Measurements from ENCODE around the gene G3BP2. TPM values are rescaled to one million over a fixed set of nuclear protein-coding genes. Genes with fewer than 3 reads are reported as not detected.
A peak's percentile ranks its signal among the peaks of the same experiment; 100 is the strongest.
"Not testable (repeated sequence)": the region's sequence is repeated elsewhere in the genome, so short reads cannot be mapped to it uniquely, and the experiment has no call there.

G3BP2 gene
- total RNA-seq, 1 donor = 177 TPM

DNA sequence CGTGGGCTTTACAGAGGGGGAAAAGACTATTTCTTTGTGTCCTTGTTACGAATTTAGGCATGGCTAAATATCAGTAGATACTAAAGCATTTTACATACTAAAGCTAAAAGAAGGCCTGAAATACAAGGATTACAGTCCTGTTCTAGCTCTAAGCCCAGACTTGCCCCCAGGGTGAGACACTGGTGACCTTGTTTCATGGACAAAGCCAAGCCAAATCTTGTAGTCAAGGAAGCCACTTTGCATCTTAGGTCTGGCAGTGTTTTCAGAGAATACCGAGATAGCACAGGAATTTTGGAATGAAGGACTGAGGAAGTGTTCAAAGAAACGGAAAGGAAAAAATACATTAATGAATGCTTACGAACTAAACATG is 733 bp upstream of the G3BP2 start:
- DNase-seq (ENCODE audit: low read depth) = peak; percentile 70
- TF ChIP-seq, protein P1, sequence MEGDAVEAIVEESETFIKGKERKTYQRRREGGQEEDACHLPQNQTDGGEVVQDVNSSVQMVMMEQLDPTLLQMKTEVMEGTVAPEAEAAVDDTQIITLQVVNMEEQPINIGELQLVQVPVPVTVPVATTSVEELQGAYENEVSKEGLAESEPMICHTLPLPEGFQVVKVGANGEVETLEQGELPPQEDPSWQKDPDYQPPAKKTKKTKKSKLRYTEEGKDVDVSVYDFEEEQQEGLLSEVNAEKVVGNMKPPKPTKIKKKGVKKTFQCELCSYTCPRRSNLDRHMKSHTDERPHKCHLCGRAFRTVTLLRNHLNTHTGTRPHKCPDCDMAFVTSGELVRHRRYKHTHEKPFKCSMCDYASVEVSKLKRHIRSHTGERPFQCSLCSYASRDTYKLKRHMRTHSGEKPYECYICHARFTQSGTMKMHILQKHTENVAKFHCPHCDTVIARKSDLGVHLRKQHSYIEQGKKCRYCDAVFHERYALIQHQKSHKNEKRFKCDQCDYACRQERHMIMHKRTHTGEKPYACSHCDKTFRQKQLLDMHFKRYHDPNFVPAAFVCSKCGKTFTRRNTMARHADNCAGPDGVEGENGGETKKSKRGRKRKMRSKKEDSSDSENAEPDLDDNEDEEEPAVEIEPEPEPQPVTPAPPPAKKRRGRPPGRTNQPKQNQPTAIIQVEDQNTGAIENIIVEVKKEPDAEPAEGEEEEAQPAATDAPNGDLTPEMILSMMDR (IDR thresholded peaks at IDR 0.05; ENCODE audit: insufficient read depth, low read length) = no peak
- H3K4me3 ChIP-seq (ENCODE audit: low read depth, low read length) = peak overlapping the region; percentile 96

DNA sequence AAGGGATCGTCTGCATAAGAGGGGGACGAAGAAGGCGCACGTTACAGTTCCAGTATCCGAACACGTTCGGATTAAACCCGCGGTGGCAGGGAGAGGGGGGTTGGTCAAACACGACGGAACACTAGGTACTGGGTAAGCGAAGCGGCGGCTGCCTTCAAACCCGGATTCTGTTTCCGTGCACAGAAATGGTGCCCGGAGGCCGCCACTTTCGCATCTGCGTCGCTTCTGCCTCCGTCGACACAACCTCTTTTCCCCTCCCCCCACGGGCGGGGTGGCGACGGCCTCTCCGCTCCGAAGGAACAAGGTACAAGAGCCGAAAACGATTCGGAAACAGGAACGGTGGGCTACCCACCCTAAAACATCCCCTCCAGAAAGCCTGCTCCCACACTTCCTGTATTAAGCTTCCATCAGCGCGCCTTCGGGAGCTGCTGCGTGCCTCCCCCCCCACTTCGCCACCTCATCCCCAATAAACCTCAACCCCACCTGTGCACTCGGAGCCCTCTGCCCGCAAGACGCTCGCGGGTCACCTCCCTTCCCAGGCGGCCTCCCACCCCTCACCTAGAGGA is 667 bp downstream of the G3BP2 start:
- DNase-seq (ENCODE audit: low read depth) = peak; percentile 36
- TF ChIP-seq, protein P1 (IDR thresholded peaks at IDR 0.05; ENCODE audit: insufficient read depth, low read length) = no peak
- peak overlapping the region; percentile 96 for H3K4me3 ChIP-seq (ENCODE audit: low read depth, low read length)

DNA sequence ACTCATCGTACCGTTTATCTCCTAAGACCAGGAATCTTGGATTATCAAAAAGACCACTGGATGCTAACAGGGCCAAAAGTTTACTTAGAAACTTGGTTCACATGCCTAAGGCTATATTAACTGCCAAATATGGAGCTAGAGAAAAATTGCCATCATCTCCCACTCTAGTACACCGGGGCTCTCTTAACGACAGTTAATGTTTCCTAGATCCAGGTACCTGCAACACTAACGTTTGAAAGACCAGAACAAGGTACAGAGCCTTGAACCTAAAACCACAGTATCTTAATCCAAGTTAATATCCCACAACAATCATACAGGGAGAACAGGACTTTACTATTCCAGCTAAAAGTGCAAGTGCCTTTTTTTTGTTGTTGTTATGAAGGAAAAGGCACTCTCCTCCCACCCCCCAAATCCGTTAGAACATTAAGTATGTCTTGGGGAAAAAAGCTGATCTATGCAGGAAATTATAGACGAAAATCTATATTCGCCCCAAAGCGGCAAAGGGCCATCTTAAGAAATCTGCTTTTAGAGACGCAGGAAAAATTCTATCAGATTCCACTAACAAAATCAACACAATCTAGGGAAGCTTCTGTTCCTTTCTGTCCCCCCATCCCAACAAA is 1.3 kb downstream of the G3BP2 start:
- peak; percentile 14 for DNase-seq (ENCODE audit: low read depth)
- TF ChIP-seq, protein P1 (IDR thresholded peaks at IDR 0.05; ENCODE audit: insufficient read depth, low read length) = no peak
- peak overlapping the region; percentile 96 for H3K4me3 ChIP-seq (ENCODE audit: low read depth, low read length)

DNA sequence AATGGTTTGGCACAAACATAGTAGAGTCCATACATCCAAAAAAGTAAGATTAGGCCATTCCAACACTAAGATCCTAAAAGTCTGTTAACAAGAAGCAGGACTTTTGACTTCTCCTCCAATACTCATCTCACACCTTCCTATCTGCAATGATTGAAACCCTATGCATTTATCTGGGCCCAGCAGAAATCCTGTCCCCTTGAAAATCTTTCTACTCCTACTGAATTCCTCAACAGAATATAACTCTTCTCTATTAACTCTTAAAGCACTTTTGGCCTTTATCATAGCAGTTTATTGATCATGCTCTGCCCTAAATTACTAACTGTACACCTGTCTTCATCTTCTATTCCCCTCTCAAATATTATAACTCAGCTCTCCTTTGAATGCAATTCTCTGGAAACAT is 4.6 kb downstream of the G3BP2 start:
- DNase-seq (ENCODE audit: low read depth) = no peak
- TF ChIP-seq, protein P1 (IDR thresholded peaks at IDR 0.05; ENCODE audit: insufficient read depth, low read length) = no peak
- no peak overlapping the region for H3K4me3 ChIP-seq (ENCODE audit: low read depth, low read length)

DNA sequence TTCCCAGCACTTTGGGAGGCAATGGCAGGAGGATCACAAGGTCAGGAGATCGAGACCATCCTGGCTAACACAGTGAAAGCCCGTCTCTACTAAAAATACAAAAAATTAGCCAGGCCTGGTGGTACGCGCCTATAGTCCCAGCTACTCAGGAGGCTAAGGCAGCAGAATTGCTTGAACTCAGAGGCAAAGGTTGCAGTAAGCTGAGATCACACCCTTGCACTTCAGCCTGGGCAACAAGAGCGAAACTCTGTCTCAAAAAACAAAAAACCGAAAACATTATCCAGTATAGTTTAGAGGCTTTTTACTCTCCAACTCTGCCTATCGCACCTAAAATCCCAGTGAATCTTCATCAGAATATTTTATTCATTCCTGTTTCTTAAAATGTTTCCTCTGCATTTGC is 5.6 kb downstream of the G3BP2 start:
- H3K4me3 ChIP-seq (ENCODE audit: low read depth, low read length); DNase-seq (ENCODE audit: low read depth): not testable (repeated sequence)

DNA sequence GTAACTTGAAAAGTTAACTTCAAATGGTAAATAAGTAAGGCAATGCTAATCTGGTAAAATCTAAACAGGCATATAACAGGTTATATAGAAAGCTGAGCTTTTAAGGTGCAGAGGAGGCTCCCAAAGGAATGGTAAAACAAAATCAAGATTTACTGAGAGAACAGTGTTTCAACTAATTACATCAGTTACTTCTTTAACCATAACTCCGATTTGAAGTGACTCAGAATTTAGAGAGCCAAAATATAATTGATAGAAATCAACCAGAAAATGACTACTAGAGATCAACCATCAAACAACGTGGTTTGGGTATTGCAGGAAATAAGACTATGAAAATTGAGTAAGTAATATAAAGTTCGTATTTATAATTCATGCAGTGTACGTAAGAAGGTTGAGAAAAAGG is 6.9 kb downstream of the G3BP2 start:
- no peak overlapping the region for H3K4me3 ChIP-seq (ENCODE audit: low read depth, low read length)
- DNase-seq (ENCODE audit: low read depth) = peak; percentile 39
- TF ChIP-seq, protein P1 (IDR thresholded peaks at IDR 0.05; ENCODE audit: insufficient read depth, low read length) = no peak

DNA sequence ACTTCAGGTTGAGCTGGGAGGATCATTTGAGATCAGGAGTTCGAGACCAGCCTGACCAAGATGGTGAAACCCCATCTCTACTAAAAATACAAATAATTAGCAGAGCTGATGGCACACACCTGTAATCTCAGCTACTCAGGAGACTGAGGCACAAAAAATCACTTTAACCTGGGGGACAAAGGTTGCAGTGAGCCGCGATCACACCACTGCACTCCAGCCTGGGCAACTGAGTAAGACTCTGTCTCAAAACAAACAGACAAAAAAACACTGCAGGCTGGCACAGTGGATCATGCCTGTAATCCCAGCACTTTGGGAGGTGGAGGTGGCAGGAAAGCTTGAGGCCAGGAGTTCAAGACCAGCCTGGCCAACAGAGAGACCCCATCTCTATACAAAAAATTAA is 8.6 kb downstream of the G3BP2 start:
- not testable (repeated sequence) for H3K4me3 ChIP-seq (ENCODE audit: low read depth, low read length); DNase-seq (ENCODE audit: low read depth)

DNA sequence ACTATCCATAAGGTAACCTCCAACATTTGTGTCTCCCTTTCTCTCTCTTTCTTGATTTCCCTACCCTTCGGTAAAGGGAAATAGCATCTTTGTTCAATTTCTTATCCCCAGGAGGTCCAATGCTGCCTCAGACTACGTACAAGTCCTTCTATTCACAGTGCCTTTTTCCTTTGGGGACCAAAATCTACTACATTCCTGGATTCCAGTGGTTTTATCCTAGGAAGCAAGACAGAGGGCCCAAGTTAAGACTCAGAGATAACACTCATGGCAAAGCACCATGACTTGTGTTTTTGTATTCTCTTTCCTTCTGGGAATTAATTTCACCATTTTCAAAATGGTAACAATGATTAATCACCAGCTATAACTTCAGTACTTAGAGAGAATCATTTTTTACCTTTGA is 10.6 kb downstream of the G3BP2 start:
- peak; percentile 40 for DNase-seq (ENCODE audit: low read depth)
- H3K4me3 ChIP-seq (ENCODE audit: low read depth, low read length) = no peak overlapping the region
- TF ChIP-seq, protein P1 (IDR thresholded peaks at IDR 0.05; ENCODE audit: insufficient read depth, low read length) = no peak
